A549 (cell line): Measurements from ENCODE around the gene TCFL5. TPM values are rescaled to one million over a fixed set of nuclear protein-coding genes. Genes with fewer than 3 reads are reported as not detected.

Source experiments
- ATAC-seq, 2 experiments: fragments of 200-7000 bp in 1 of 2; fragments of >200 bp in 1 of 2; cut with Nextera tagmentation in 1 of 2; cut with Tn5 transposase in 1 of 2; 3 replicates each; pipeline versions ENCODE4 v1.8.0 to v1.9.1; 2018 to 2020; ENCODE audit warnings: mild to moderate bottlenecking in 1 of 2, moderate library complexity in 1 of 2
- CTCF ChIA-PET: fragments of 300-600 bp; sonication (Branson Sonifier 250); formaldehyde crosslinking; extraction: SDS; loops from one replicate; lab custom pipeline; 2021; ENCODE audit warnings: antibody characterized with exemption, inconsistent platforms; lab: Yijun Ruan, JAX
- POLR2A ChIA-PET: fragments of 350-600 bp; formaldehyde crosslinking; extraction: SDS; loops from one replicate; lab custom pipeline; 2021; ENCODE audit warnings: antibody characterized with exemption, inconsistent platforms; lab: Yijun Ruan, JAX
- DNase-seq, 2 experiments: peaks; one replicate each; pipeline versions ENCODE4 v3.0.0 to v3.0.0-alpha.2; 2011 to 2016; ENCODE audit warnings: low read depth in 1 of 2, low spot score in 1 of 2
- FAIRE-seq: peaks from 2 replicates; lab custom pipeline; 2011; peaks lifted over from hg19 to GRCh38; lab: Jason Lieb, UNC
- H3K27ac ChIP-seq, 2 experiments: fragments of >200 bp; sonication (Bioruptor Twin); formaldehyde crosslinking; 3 replicates each; pipeline ENCODE4 v1.5.1; 2016 to 2017
- H3K4me1 ChIP-seq: fragments of >200 bp; sonication (Bioruptor Twin); formaldehyde crosslinking; 3 replicates; pipeline ENCODE4 v1.6.1; 2016
- H3K4me2 ChIP-seq: fragments of >200 bp; sonication (Bioruptor Twin); formaldehyde crosslinking; 3 replicates; pipeline ENCODE4 v1.6.1; 2016
- H3K4me3 ChIP-seq: fragments of >200 bp; sonication (Bioruptor Twin); formaldehyde crosslinking; 3 replicates; pipeline ENCODE4 v1.5.1; 2016
- H3K9me3 ChIP-seq: fragments of >200 bp; sonication (Bioruptor Twin); formaldehyde crosslinking; 3 replicates; pipeline ENCODE4 v1.6.1; 2016
- CHD2 ChIP-seq: fragments of 150-350 bp; IDR thresholded peaks from 2 replicates; pipeline ENCODE4 v1.6.1; 2014; ENCODE audit warnings: low read length; ENCODE audit not compliant: partially characterized antibody
- CHD4 ChIP-seq: fragments of 200-600 bp; sonication (generic); IDR thresholded peaks from 2 replicates; pipeline ENCODE4 v1.6.1; 2016; ENCODE audit warnings: antibody characterized with exemption, mild to moderate bottlenecking, borderline replicate concordance
- EHF ChIP-seq: fragments of 250-450 bp; sonication (Bioruptor Pico); IDR thresholded peaks from 2 replicates; pipeline ENCODE4 v1.5.0; 2020; ENCODE audit warnings: mild to moderate bottlenecking
- EHMT2 ChIP-seq: fragments of 200-600 bp; sonication (generic); IDR thresholded peaks from 2 replicates; pipeline ENCODE4 v1.6.1; 2016; ENCODE audit warnings: antibody characterized with exemption, low read depth, mild to moderate bottlenecking, moderate library complexity
- ELK1 ChIP-seq: fragments of 150-350 bp; IDR thresholded peaks from 2 replicates; pipeline ENCODE4 v1.6.1; 2014; ENCODE audit warnings: low read depth, mild to moderate bottlenecking, low read length
- JUN ChIP-seq, 2 experiments: fragments of >200 bp; sonication (Bioruptor Twin); formaldehyde crosslinking; IDR thresholded peaks; 2 replicates in 1 of 2; 3 replicates in 1 of 2; pipeline ENCODE4 v1.6.1; 2016 to 2017
- JUNB ChIP-seq: fragments of >200 bp; sonication (Bioruptor Twin); formaldehyde crosslinking; IDR thresholded peaks from 2 replicates; pipeline ENCODE4 v1.6.1; 2016
- KDM1A ChIP-seq: fragments of 200-600 bp; sonication (generic); IDR thresholded peaks from 2 replicates; pipeline ENCODE4 v1.6.1; 2016; ENCODE audit warnings: low read depth, mild to moderate bottlenecking
- KDM5A ChIP-seq: fragments of 200-600 bp; sonication (generic); IDR thresholded peaks from 2 replicates; pipeline ENCODE4 v1.6.1; 2016; ENCODE audit warnings: antibody characterized with exemption, mild to moderate bottlenecking
- MYC ChIP-seq: IDR thresholded peaks from 2 replicates; pipeline ENCODE4 v1.6.1; 2012; ENCODE audit warnings: mild to moderate bottlenecking, inconsistent platforms, low read length, improper control_type of control experiment, borderline replicate concordance
- PBX3 ChIP-seq: IDR thresholded peaks from 2 replicates; pipeline ENCODE4 v1.6.1; 2012
- POLR2AphosphoS2 ChIP-seq: conservative IDR thresholded peaks from 2 replicates; pipeline ENCODE4 v1.6.1; 2012; ENCODE audit warnings: low read length, improper control_type of control experiment, inconsistent platforms
- RAD21 ChIP-seq, 2 experiments: fragments of >200 bp in 1 of 2; sonication (Bioruptor Twin) in 1 of 2; formaldehyde crosslinking in 1 of 2; IDR thresholded peaks in 1 of 2; conservative IDR thresholded peaks in 1 of 2; 2 replicates in 1 of 2; 3 replicates in 1 of 2; pipeline ENCODE4 v1.6.1; 2012 to 2018; ENCODE audit warnings: inconsistent platforms in 1 of 2
- REST ChIP-seq: fragments of 200-600 bp; sonication (generic); IDR thresholded peaks from 2 replicates; pipeline ENCODE4 v1.6.1; 2016; ENCODE audit warnings: antibody characterized with exemption, mild to moderate bottlenecking, moderate library complexity
- RFX5 ChIP-seq: fragments of 450-650 bp; IDR thresholded peaks from 2 replicates; pipeline ENCODE4 v1.7.1; 2014; ENCODE audit warnings: antibody characterized with exemption, mild to moderate bottlenecking, moderate library complexity
- TFCP2L1 ChIP-seq: fragments of 250-450 bp; sonication (Bioruptor Pico); IDR thresholded peaks from 2 replicates; pipeline ENCODE4 v1.5.0; 2021; ENCODE audit warnings: mild to moderate bottlenecking
- ZFP36 ChIP-seq: fragments of 450-650 bp; IDR thresholded peaks from 2 replicates; pipeline ENCODE4 v1.6.1; 2014; ENCODE audit warnings: borderline replicate concordance; ENCODE audit not compliant: partially characterized antibody
- ZNF302 ChIP-seq: fragments of 250-450 bp; sonication (Bioruptor Pico); IDR thresholded peaks from 2 replicates; pipeline ENCODE4 v1.9.0; 2021; ENCODE audit warnings: inconsistent platforms, mild to moderate bottlenecking, moderate library complexity
- ZSCAN20 ChIP-seq: fragments of 250-450 bp; sonication (Bioruptor Pico); IDR thresholded peaks from 2 replicates; pipeline ENCODE4 v1.8.0; 2022; ENCODE audit warnings: mild to moderate bottlenecking, moderate library complexity
- WGBS: methylation state at CpG from one replicate; pipeline ENCODE4 v1.1.6; 2017; ENCODE audit errors: missing lambda C conversion rate; 5-methylcytosine and 5-hydroxymethylcytosine counted together
- polyA plus RNA-seq, 4 experiments: library from polyadenylated mRNA; depleted of rRNA in 3 of 4; stranded (reverse); fragments of >200 nt; fragmentation: RNase III in 1 of 4; extraction: RNeasy Plus Mini Kit Qiagen cat#74134 plus additional on column Dnase treatment in 1 of 4; gene quantifications; 2 replicates in 3 of 4; 3 replicates in 1 of 4; pipeline ENCODE4 v1.2.3, GENCODE V29; 2011 to 2017

Gene TCFL5
- polyA plus RNA-seq, 2 of the 4 experiments (the other 2 are of a cell fraction) = 5.6 to 7.1 TPM

- 87% methylated on average over 16 of the region's 16 CpGs for WGBS
- FAIRE-seq (no peak), ATAC-seq (no peak), DNase-seq (no peak)
- no peak overlapping the region for H3K27ac ChIP-seq
- no peak overlapping the region for H3K4me3 ChIP-seq
- POLR2A ChIA-PET = no interaction called here
- no peak overlapping the region for H3K4me2 ChIP-seq
- no peaks in the 10 kb centered on the region for H3K9me3 ChIP-seq
- CTCF ChIA-PET = interaction anchor here (0.6 to 2.9 kb wide), 7 partner anchors 9 to 163 kb away, joined by 3 to 17 read pairs (median 3); no protein-coding TSS in a partner anchor
- no peak for TF ChIP-seq ELK1
- no peak for TF ChIP-seq KDM5A
- TF ChIP-seq JUN (IDR thresholded peaks at IDR 0.05) = no peak
- TF ChIP-seq TFCP2L1 = no peak
- peaks cover 6% of the 10 kb centered on the region; the same call in 2 of the 3 replicates for H3K4me1 ChIP-seq
Measured at GRCh38 chr20:62845416-62846160, 16.0 kb downstream of the TCFL5 start.

- DNase-seq = no peak
- no peak for FAIRE-seq
- POLR2A ChIA-PET = no interaction called here
- CTCF ChIA-PET = interaction anchor here (1.1 kb wide), 1 partner anchor 9 kb away, joined by 5 read pairs; no protein-coding TSS in a partner anchor
- Histone ChIP-seq H3K4me3 (no peak overlapping the region), H3K4me1 (peaks cover 7% of the 10 kb centered on the region; the same call in 2 of the 3 replicates), H3K9me3 (no peaks in the 10 kb centered on the region), H3K4me2 (no peak overlapping the region), H3K27ac (no peak overlapping the region)
- TF ChIP-seq MYC (no peak), REST (no peak), RFX5 (no peak), ZNF302 (CRISPR knock-in tag) (no peak), ZSCAN20 (no peak), PBX3 (no peak), EHF (CRISPR knock-in tag) (no peak), JUNB (no peak), KDM1A (no peak), CHD4 (no peak), POLR2AphosphoS2 (no peak), RAD21 (conservative IDR thresholded peaks at IDR 0.05 in 1 of 2, IDR thresholded peaks at IDR 0.05 in 1 of 2) (no peak), EHMT2 (no peak), CHD2 (no peak), ZFP36 (no peak)
- ATAC-seq = no peak
- WGBS = 92% methylated on average over 7 of the region's 7 CpGs
Measured at GRCh38 chr20:62844182-62844581, 17.4 kb downstream of the TCFL5 start.
